Measurements from ENCODE around the gene ARHGAP35. TPM values are rescaled to one million over a fixed set of nuclear protein-coding genes. Genes with fewer than 3 reads are reported as not detected.
"Not testable (repeated sequence)": the region's sequence is repeated elsewhere in the genome, so short reads cannot be mapped to it uniquely, and the experiment has no call there.

ARHGAP35 gene
- total RNA-seq, 6 experiments from 2014 or later = 51.9 to 69.8 (median 63.4) TPM

GRCh38 chr19:46878613-46879375, 18.0 kb downstream of the ARHGAP35 start:
- no peak for TF ChIP-seq CTCF (IDR thresholded peaks at IDR 0.05)
- Mint-ChIP-seq H3K4me1 (ENCODE audit: low read depth) (peaks cover 54% of the 10 kb centered on the region), H3K27ac (peak overlapping the region; percentile 97), H3K9me3 (no peaks in the 10 kb centered on the region), H3K4me3 (peak overlapping the region; percentile 82), H3K36me3 (ENCODE audit: low read depth) (peaks cover 15% of the 10 kb centered on the region), H3K27me3 (ENCODE audit: insufficient read depth) (peaks cover 3% of the 10 kb centered on the region; the same call in 1 of the 2 replicates)
- peak; percentile 90 for DNase-seq

GRCh38 chr19:46880431-46880830, 19.6 kb downstream of the ARHGAP35 start:
- Mint-ChIP-seq H3K36me3 (ENCODE audit: low read depth) (peaks cover 10% of the 10 kb centered on the region), H3K9me3 (no peaks in the 10 kb centered on the region), H3K27ac (peak overlapping the region; percentile 84), H3K4me1 (ENCODE audit: low read depth) (peaks cover 53% of the 10 kb centered on the region), H3K4me3 (peak overlapping the region; percentile 75), H3K27me3 (ENCODE audit: insufficient read depth) (peaks cover 3% of the 10 kb centered on the region; the same call in 1 of the 2 replicates)
- TF ChIP-seq CTCF (IDR thresholded peaks at IDR 0.05) = no peak
- DNase-seq = no peak

- peaks cover 3% of the 10 kb centered on the region; the same call in 1 of the 2 replicates for H3K27me3 Mint-ChIP-seq (ENCODE audit: insufficient read depth)
- no peaks in the 10 kb centered on the region for H3K9me3 Mint-ChIP-seq
- no peak for TF ChIP-seq CTCF (IDR thresholded peaks at IDR 0.05)
- H3K27ac Mint-ChIP-seq = no peak overlapping the region; the same call in 1 of the 2 replicates
- no peak for DNase-seq
- peaks cover 5% of the 10 kb centered on the region for H3K36me3 Mint-ChIP-seq (ENCODE audit: low read depth)
- no peak overlapping the region for H3K4me3 Mint-ChIP-seq
- peaks cover 54% of the 10 kb centered on the region for H3K4me1 Mint-ChIP-seq (ENCODE audit: low read depth)
Observed at GRCh38 chr19:46881092-46881491, 20.3 kb downstream of the ARHGAP35 start.

DNA sequence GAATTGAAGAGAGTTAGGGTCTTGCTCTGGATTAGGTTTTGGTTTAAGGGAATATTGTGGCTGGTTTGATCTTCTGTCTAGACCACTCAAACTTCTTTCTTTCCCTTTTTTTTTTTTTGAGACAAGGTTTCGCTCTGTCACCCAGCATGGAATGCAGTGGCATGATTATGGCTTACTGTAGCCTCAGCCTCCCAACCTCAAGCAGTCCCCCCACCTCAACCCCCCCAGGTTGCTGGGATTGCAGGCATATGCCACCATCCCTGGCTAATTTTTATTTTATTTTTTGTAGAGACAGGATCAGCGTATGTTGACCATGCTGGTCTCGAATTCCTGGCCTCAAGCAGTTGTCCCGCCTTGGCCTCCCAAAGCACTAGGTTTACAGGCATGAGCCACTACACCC, 21.2 kb downstream of the ARHGAP35 start:
- Mint-ChIP-seq H3K4me1 (ENCODE audit: low read depth) (peaks cover 64% of the 10 kb centered on the region), H3K4me3 (no peak overlapping the region), H3K27me3 (ENCODE audit: insufficient read depth) (peaks cover 3% of the 10 kb centered on the region; the same call in 1 of the 2 replicates), H3K27ac (no peak overlapping the region), H3K9me3 (no peaks in the 10 kb centered on the region), H3K36me3 (ENCODE audit: low read depth) (peaks cover 5% of the 10 kb centered on the region)
- TF ChIP-seq CTCF (IDR thresholded peaks at IDR 0.05) = no peak
- DNase-seq = no peak

- H3K27ac Mint-ChIP-seq = not testable (repeated sequence)
Observed at GRCh38 chr19:46882751-46883150, 22.0 kb downstream of the ARHGAP35 start.

GRCh38 chr19:46885411-46885810, 24.6 kb downstream of the ARHGAP35 start:
- no peak overlapping the region for H3K27ac Mint-ChIP-seq
- H3K9me3 Mint-ChIP-seq = no peaks in the 10 kb centered on the region
- DNase-seq = no peak
- H3K4me3 Mint-ChIP-seq = no peak overlapping the region
- peaks cover 64% of the 10 kb centered on the region for H3K4me1 Mint-ChIP-seq (ENCODE audit: low read depth)
- H3K36me3 Mint-ChIP-seq (ENCODE audit: low read depth) = peaks cover 6% of the 10 kb centered on the region
- H3K27me3 Mint-ChIP-seq (ENCODE audit: insufficient read depth) = no peaks in the 10 kb centered on the region
- no peak for TF ChIP-seq CTCF (IDR thresholded peaks at IDR 0.05)

More at GRCh38 chr19:46882751-46883150, 22.0 kb downstream of the ARHGAP35 start:
- H3K9me3 Mint-ChIP-seq; H3K4me3 Mint-ChIP-seq; DNase-seq; H3K27me3 Mint-ChIP-seq (ENCODE audit: insufficient read depth); H3K36me3 Mint-ChIP-seq (ENCODE audit: low read depth): not testable (repeated sequence)
- peaks cover 71% of the 10 kb centered on the region for H3K4me1 Mint-ChIP-seq (ENCODE audit: low read depth)

Measured in HFFc6 (cell line).